GM21576 (cell line): ENCODE results near the gene MAML1.
"Not testable (repeated sequence)": the region's sequence is repeated elsewhere in the genome, so short reads cannot be mapped to it uniquely, and the experiment has no call there.

Experiments used
- ATAC-seq: cut with Tn5 transposase; IDR thresholded peaks from one replicate; pipeline ENCODE4 v1.9.1; 2021; ENCODE audit warnings: mild to moderate bottlenecking, moderate library complexity; ENCODE audit not compliant: unreplicated experiment

MAML1 gene

GRCh38 chr5:179766726-179767455 lies 34.3 kb downstream of the MAML1 start:
- ATAC-seq = no peak

GRCh38 chr5:179767496-179768100 lies 35.0 kb downstream of the MAML1 start:
- ATAC-seq = no peak

GRCh38 chr5:179768326-179769085 lies 35.9 kb downstream of the MAML1 start:
- no peak for ATAC-seq

GRCh38 chr5:179769271-179769670 lies 36.6 kb downstream of the MAML1 start:
- no peak for ATAC-seq

- ATAC-seq = no peak
These were observed 37.2 kb downstream of the MAML1 start for GRCh38 chr5:179769796-179770195.

- ATAC-seq = no peak
These were observed 38.8 kb downstream of the MAML1 start for GRCh38 chr5:179771311-179771895.

- ATAC-seq = no peak
These were observed 39.7 kb downstream of the MAML1 start for GRCh38 chr5:179772351-179772750.

GRCh38 chr5:179773686-179774040 lies 41.0 kb downstream of the MAML1 start:
- no peak for ATAC-seq

- ATAC-seq = no peak
These were observed 41.8 kb downstream of the MAML1 start for GRCh38 chr5:179774442-179774841.

GRCh38 chr5:179776411-179776938 lies 43.9 kb downstream of the MAML1 start:
- ATAC-seq = no peak

GRCh38 chr5:179777456-179777855 lies 44.8 kb downstream of the MAML1 start:
- ATAC-seq = no peak

- ATAC-seq = no peak
These were observed 45.3 kb downstream of the MAML1 start for GRCh38 chr5:179777909-179778308.

GRCh38 chr5:179778591-179778990 lies 46.0 kb downstream of the MAML1 start:
- ATAC-seq = no peak

GRCh38 chr5:179779826-179780225 lies 47.2 kb downstream of the MAML1 start:
- no peak for ATAC-seq

- ATAC-seq = no peak
These were observed 47.7 kb downstream of the MAML1 start for GRCh38 chr5:179780362-179780761.

- ATAC-seq = no peak
These were observed 49.2 kb downstream of the MAML1 start for GRCh38 chr5:179781846-179782245.

- no peak for ATAC-seq
These were observed 50.5 kb downstream of the MAML1 start for GRCh38 chr5:179783128-179783527.

GRCh38 chr5:179786861-179787260 lies 54.2 kb downstream of the MAML1 start:
- ATAC-seq = no peak

- ATAC-seq = no peak
These were observed 55.7 kb downstream of the MAML1 start for GRCh38 chr5:179788193-179788854.

GRCh38 chr5:179789278-179789677 lies 56.7 kb downstream of the MAML1 start:
- not testable (repeated sequence) for ATAC-seq
